ENCODE results near the gene GCH1.

GCH1 gene

GRCh38 chr14:54891471-54892245 lies 11.0 kb downstream of the GCH1 start:
- H3K9ac ChIP-seq (ENCODE audit: low read depth, low read length, poor library complexity), result no peak overlapping the region
- H3K4ac ChIP-seq (ENCODE audit: low read length), result no peak overlapping the region
- H3K4me2 ChIP-seq (ENCODE audit: insufficient read depth, low read length, poor library complexity, severe bottlenecking), result no peak overlapping the region
- H3K27ac ChIP-seq (replicated peaks; ENCODE audit: low read length), result no peak overlapping the region
- no peak overlapping the region for H3K4me3 ChIP-seq (ENCODE audit: low read length in 2 of 2)
- H3K36me3 ChIP-seq (replicated peaks in 1 of 2; ENCODE audit: control insufficient read depth in 2 of 2, insufficient read depth in 2 of 2, low read length in 2 of 2), result no peaks in the 10 kb centered on the region
- peaks cover 0 to 6% of the 10 kb centered on the region in 2 donors for H3K4me1 ChIP-seq (ENCODE audit: control insufficient read depth in 2 of 2, insufficient read depth in 1 of 2, low read depth in 1 of 2, low read length in 2 of 2)
- H3K27me3 ChIP-seq (ENCODE audit: control insufficient read depth in 3 of 3, insufficient read depth in 3 of 3, low read depth in 1 of 3, low read length in 3 of 3), result no peaks in the 10 kb centered on the region
- no peak overlapping the region for H2AFZ ChIP-seq (ENCODE audit: low read length)
- H3K23ac ChIP-seq (ENCODE audit: low read depth, low read length, poor library complexity), result no peak overlapping the region
- H3K79me1 ChIP-seq (ENCODE audit: low read depth, low read length), result no peaks in the 10 kb centered on the region
- no peak for DNase-seq (ENCODE audit: low spot score)
- no peak overlapping the region for H2BK15ac ChIP-seq (ENCODE audit: low read length)
- no peaks in the 10 kb centered on the region for H3K9me3 ChIP-seq (replicated peaks in 1 of 2; ENCODE audit: control insufficient read depth in 2 of 2, insufficient read depth in 1 of 2, low read depth in 1 of 2, low read length in 2 of 2)
- H4K8ac ChIP-seq (ENCODE audit: low read depth, low read length), result no peak overlapping the region
- H4K91ac ChIP-seq (ENCODE audit: low read depth, low read length, poor library complexity), result no peak overlapping the region
- no CpG with 5 or more reads among the region's 10 CpGs for WGBS, 2 donors (ENCODE audit: extremely low coverage in 2 of 2, insufficient read length in 2 of 2, insufficient replicate concordance in 1 of 2)
- no peak overlapping the region for H3K18ac ChIP-seq (ENCODE audit: low read length)
- no peak overlapping the region for H2BK120ac ChIP-seq (ENCODE audit: low read depth, low read length)
- H3K14ac ChIP-seq (ENCODE audit: low read length), result no peak overlapping the region
- no peak overlapping the region for H2BK12ac ChIP-seq (ENCODE audit: low read length)
- H2AK5ac ChIP-seq (ENCODE audit: low read depth, low read length), result no peak overlapping the region
- H2BK5ac ChIP-seq (ENCODE audit: low read length), result no peak overlapping the region

- Histone ChIP-seq H3K9ac (ENCODE audit: low read depth, low read length, poor library complexity) (no peak overlapping the region), H4K8ac (ENCODE audit: low read depth, low read length) (no peak overlapping the region), H2AK5ac (ENCODE audit: low read depth, low read length) (no peak overlapping the region), H4K91ac (ENCODE audit: low read depth, low read length, poor library complexity) (no peak overlapping the region), H3K4me2 (ENCODE audit: insufficient read depth, low read length, poor library complexity, severe bottlenecking) (no peak overlapping the region), H2BK5ac (ENCODE audit: low read length) (no peak overlapping the region), H3K9me3 (replicated peaks in 1 of 2; ENCODE audit: control insufficient read depth in 2 of 2, insufficient read depth in 1 of 2, low read depth in 1 of 2, low read length in 2 of 2) (no peaks in the 10 kb centered on the region), H2BK120ac (ENCODE audit: low read depth, low read length) (no peak overlapping the region), H3K4me3 (ENCODE audit: low read length in 2 of 2) (no peak overlapping the region), H3K27ac (replicated peaks; ENCODE audit: low read length) (no peak overlapping the region), H3K23ac (ENCODE audit: low read depth, low read length, poor library complexity) (no peak overlapping the region), H3K14ac (ENCODE audit: low read length) (no peak overlapping the region), H3K36me3 (replicated peaks in 1 of 2; ENCODE audit: control insufficient read depth in 2 of 2, insufficient read depth in 2 of 2, low read length in 2 of 2) (no peaks in the 10 kb centered on the region), H2BK12ac (ENCODE audit: low read length) (no peak overlapping the region), H3K27me3 (ENCODE audit: control insufficient read depth in 3 of 3, insufficient read depth in 3 of 3, low read depth in 1 of 3, low read length in 3 of 3) (no peaks in the 10 kb centered on the region), H3K4me1 (ENCODE audit: control insufficient read depth in 2 of 2, insufficient read depth in 1 of 2, low read depth in 1 of 2, low read length in 2 of 2) (peaks cover 0 to 6% of the 10 kb centered on the region in 2 donors), H3K4ac (ENCODE audit: low read length) (no peak overlapping the region), H3K18ac (ENCODE audit: low read length) (no peak overlapping the region), H2BK15ac (ENCODE audit: low read length) (no peak overlapping the region), H2AFZ (ENCODE audit: low read length) (no peak overlapping the region), H3K79me1 (ENCODE audit: low read depth, low read length) (no peaks in the 10 kb centered on the region)
- DNase-seq (ENCODE audit: low spot score), result no peak
- no CpG with 5 or more reads among the region's 1 CpG for WGBS, 2 donors (ENCODE audit: extremely low coverage in 2 of 2, insufficient read length in 2 of 2, insufficient replicate concordance in 1 of 2)
These were observed 11.8 kb downstream of the GCH1 start for GRCh38 chr14:54890788-54891187.

- H3K18ac ChIP-seq (ENCODE audit: low read length), result no peak overlapping the region
- WGBS, 2 donors (ENCODE audit: extremely low coverage in 2 of 2, insufficient read length in 2 of 2, insufficient replicate concordance in 1 of 2), result no CpG with 5 or more reads among the region's 8 CpGs
- no peak overlapping the region for H3K4me3 ChIP-seq (ENCODE audit: low read length in 2 of 2)
- H2BK12ac ChIP-seq (ENCODE audit: low read length), result no peak overlapping the region
- H3K14ac ChIP-seq (ENCODE audit: low read length), result no peak overlapping the region
- no peak overlapping the region for H3K23ac ChIP-seq (ENCODE audit: low read depth, low read length, poor library complexity)
- no peaks in the 10 kb centered on the region for H3K9me3 ChIP-seq (replicated peaks in 1 of 2; ENCODE audit: control insufficient read depth in 2 of 2, insufficient read depth in 1 of 2, low read depth in 1 of 2, low read length in 2 of 2)
- no peak overlapping the region for H4K8ac ChIP-seq (ENCODE audit: low read depth, low read length)
- no peak overlapping the region for H3K4ac ChIP-seq (ENCODE audit: low read length)
- H3K27ac ChIP-seq (replicated peaks; ENCODE audit: low read length), result no peak overlapping the region
- H3K27me3 ChIP-seq (ENCODE audit: control insufficient read depth in 3 of 3, insufficient read depth in 3 of 3, low read depth in 1 of 3, low read length in 3 of 3), result no peaks in the 10 kb centered on the region
- H2BK5ac ChIP-seq (ENCODE audit: low read length), result no peak overlapping the region
- no peaks in the 10 kb centered on the region for H3K36me3 ChIP-seq (replicated peaks in 1 of 2; ENCODE audit: control insufficient read depth in 2 of 2, insufficient read depth in 2 of 2, low read length in 2 of 2)
- no peak overlapping the region for H2AK5ac ChIP-seq (ENCODE audit: low read depth, low read length)
- DNase-seq (ENCODE audit: low spot score), result no peak
- H4K91ac ChIP-seq (ENCODE audit: low read depth, low read length, poor library complexity), result no peak overlapping the region
- H2BK15ac ChIP-seq (ENCODE audit: low read length), result no peak overlapping the region
- peaks cover 0 to 6% of the 10 kb centered on the region in 2 donors for H3K4me1 ChIP-seq (ENCODE audit: control insufficient read depth in 2 of 2, insufficient read depth in 1 of 2, low read depth in 1 of 2, low read length in 2 of 2)
- H3K4me2 ChIP-seq (ENCODE audit: insufficient read depth, low read length, poor library complexity, severe bottlenecking), result no peak overlapping the region
- H3K9ac ChIP-seq (ENCODE audit: low read depth, low read length, poor library complexity), result no peak overlapping the region
- no peak overlapping the region for H2AFZ ChIP-seq (ENCODE audit: low read length)
- no peaks in the 10 kb centered on the region for H3K79me1 ChIP-seq (ENCODE audit: low read depth, low read length)
- H2BK120ac ChIP-seq (ENCODE audit: low read depth, low read length), result no peak overlapping the region
These were observed 12.7 kb downstream of the GCH1 start for GRCh38 chr14:54889919-54890318.

- H2BK12ac ChIP-seq (ENCODE audit: low read length), result no peak overlapping the region
- no peaks in the 10 kb centered on the region for H3K27me3 ChIP-seq (ENCODE audit: control insufficient read depth in 3 of 3, insufficient read depth in 3 of 3, low read depth in 1 of 3, low read length in 3 of 3)
- no peak overlapping the region for H2AK5ac ChIP-seq (ENCODE audit: low read depth, low read length)
- H3K4me1 ChIP-seq (ENCODE audit: control insufficient read depth in 2 of 2, insufficient read depth in 1 of 2, low read depth in 1 of 2, low read length in 2 of 2), result no peaks in the 10 kb centered on the region
- no peak overlapping the region for H3K4ac ChIP-seq (ENCODE audit: low read length)
- H2BK120ac ChIP-seq (ENCODE audit: low read depth, low read length), result no peak overlapping the region
- H2AFZ ChIP-seq (ENCODE audit: low read length), result no peak overlapping the region
- no CpG with 5 or more reads among the region's 6 CpGs for WGBS, 2 donors (ENCODE audit: extremely low coverage in 2 of 2, insufficient read length in 2 of 2, insufficient replicate concordance in 1 of 2)
- H3K23ac ChIP-seq (ENCODE audit: low read depth, low read length, poor library complexity), result no peak overlapping the region
- no peak overlapping the region for H4K8ac ChIP-seq (ENCODE audit: low read depth, low read length)
- no peak for DNase-seq (ENCODE audit: low spot score)
- H3K36me3 ChIP-seq (replicated peaks in 1 of 2; ENCODE audit: control insufficient read depth in 2 of 2, insufficient read depth in 2 of 2, low read length in 2 of 2), result no peaks in the 10 kb centered on the region
- H4K91ac ChIP-seq (ENCODE audit: low read depth, low read length, poor library complexity), result no peak overlapping the region
- H2BK15ac ChIP-seq (ENCODE audit: low read length), result no peak overlapping the region
- no peaks in the 10 kb centered on the region for H3K79me1 ChIP-seq (ENCODE audit: low read depth, low read length)
- no peak overlapping the region for H3K14ac ChIP-seq (ENCODE audit: low read length)
- no peak overlapping the region for H3K4me2 ChIP-seq (ENCODE audit: insufficient read depth, low read length, poor library complexity, severe bottlenecking)
- no peak overlapping the region for H3K18ac ChIP-seq (ENCODE audit: low read length)
- no peak overlapping the region for H2BK5ac ChIP-seq (ENCODE audit: low read length)
- no peaks in the 10 kb centered on the region for H3K9me3 ChIP-seq (replicated peaks in 1 of 2; ENCODE audit: control insufficient read depth in 2 of 2, insufficient read depth in 1 of 2, low read depth in 1 of 2, low read length in 2 of 2)
- no peak overlapping the region for H3K27ac ChIP-seq (replicated peaks; ENCODE audit: low read length)
- no peak overlapping the region for H3K4me3 ChIP-seq (ENCODE audit: low read length in 2 of 2)
- H3K9ac ChIP-seq (ENCODE audit: low read depth, low read length, poor library complexity), result no peak overlapping the region
These were observed 20.1 kb downstream of the GCH1 start for GRCh38 chr14:54882521-54882920.
